HEK293 (cell line): ENCODE data around the gene UQCC3.

ENCODE experiments used
- REST ChIP-seq: fragments of 450-650 bp; formaldehyde crosslinking; IDR thresholded peaks from 2 replicates; pipeline ENCODE4 v1.5.1; 2016; ENCODE audit warnings: missing biosample characterization, missing genetic modification characterization
- TCF7L2 ChIP-seq: IDR thresholded peaks from 2 replicates; pipeline ENCODE4 v1.6.1; 2011; ENCODE audit warnings: low read depth, mild to moderate bottlenecking, inconsistent platforms, low read length, moderate library complexity, borderline replicate concordance
- ZNF18 ChIP-seq: fragments of 450-650 bp; formaldehyde crosslinking; IDR thresholded peaks from 2 replicates; pipeline ENCODE4 v1.5.1; 2016; ENCODE audit warnings: missing biosample characterization, missing genetic modification characterization
- TF ChIP-seq, protein P1 (sequence below): fragments of 450-650 bp; formaldehyde crosslinking; IDR thresholded peaks from 2 replicates; pipeline ENCODE4 v1.5.1; 2016; ENCODE audit warnings: missing biosample characterization, missing genetic modification characterization

DNA sequence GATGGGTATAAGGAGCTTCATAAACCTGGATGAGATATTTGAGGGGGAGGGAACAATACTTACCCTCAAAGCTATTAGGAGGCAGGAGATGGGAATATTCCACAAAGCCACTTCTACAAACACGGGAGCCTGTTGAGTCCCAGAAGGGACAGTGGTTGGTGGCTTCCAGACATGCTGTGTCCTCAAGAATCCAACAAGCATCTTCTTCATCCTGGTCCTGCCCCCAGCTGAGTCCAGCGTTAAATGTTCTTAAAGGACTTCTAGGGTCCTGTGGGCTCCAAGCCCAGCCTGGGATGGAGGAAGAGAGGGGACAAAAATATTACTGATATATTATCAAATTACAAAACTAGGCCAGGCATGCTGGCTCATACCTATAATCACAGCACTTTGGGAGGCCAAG lies 4.0 kb upstream of the UQCC3 start:
- no peak for TF ChIP-seq TCF7L2
- TF ChIP-seq ZNF18 (tag by site-specific recombination) = no peak
- TF ChIP-seq, protein P1, sequence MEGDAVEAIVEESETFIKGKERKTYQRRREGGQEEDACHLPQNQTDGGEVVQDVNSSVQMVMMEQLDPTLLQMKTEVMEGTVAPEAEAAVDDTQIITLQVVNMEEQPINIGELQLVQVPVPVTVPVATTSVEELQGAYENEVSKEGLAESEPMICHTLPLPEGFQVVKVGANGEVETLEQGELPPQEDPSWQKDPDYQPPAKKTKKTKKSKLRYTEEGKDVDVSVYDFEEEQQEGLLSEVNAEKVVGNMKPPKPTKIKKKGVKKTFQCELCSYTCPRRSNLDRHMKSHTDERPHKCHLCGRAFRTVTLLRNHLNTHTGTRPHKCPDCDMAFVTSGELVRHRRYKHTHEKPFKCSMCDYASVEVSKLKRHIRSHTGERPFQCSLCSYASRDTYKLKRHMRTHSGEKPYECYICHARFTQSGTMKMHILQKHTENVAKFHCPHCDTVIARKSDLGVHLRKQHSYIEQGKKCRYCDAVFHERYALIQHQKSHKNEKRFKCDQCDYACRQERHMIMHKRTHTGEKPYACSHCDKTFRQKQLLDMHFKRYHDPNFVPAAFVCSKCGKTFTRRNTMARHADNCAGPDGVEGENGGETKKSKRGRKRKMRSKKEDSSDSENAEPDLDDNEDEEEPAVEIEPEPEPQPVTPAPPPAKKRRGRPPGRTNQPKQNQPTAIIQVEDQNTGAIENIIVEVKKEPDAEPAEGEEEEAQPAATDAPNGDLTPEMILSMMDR (tag by site-specific recombination) = no peak
- no peak for TF ChIP-seq REST (tag by site-specific recombination)
